RWPE2 (cell line): ENCODE measurements around the gene ENOX1.

Experiments
- ATAC-seq: fragments of 200-7000 bp; cut with Tn5 transposase; 3 replicates; pipeline ENCODE4 v1.9.1; 2021; ENCODE audit warnings: low read depth
- DNase-seq: peaks from one replicate; pipeline ENCODE4 v3.0.0-alpha.2; 2020; ENCODE audit warnings: low spot score
- H3K27ac ChIP-seq: fragments of 450-650 bp; 2 replicates; pipeline ENCODE4 v1.5.1; 2017; ENCODE audit warnings: mild to moderate bottlenecking; ENCODE audit not compliant: poor library complexity, severe bottlenecking
- H3K27me3 ChIP-seq: fragments of 250-450 bp; sonication (Bioruptor Pico); 2 replicates; pipeline ENCODE4 v1.5.1; 2021; ENCODE audit warnings: mild to moderate bottlenecking, moderate library complexity; ENCODE audit not compliant: insufficient read depth, poor library complexity, severe bottlenecking
- H3K36me3 ChIP-seq: fragments of 250-450 bp; sonication (Bioruptor Pico); 2 replicates; pipeline ENCODE4 v1.5.1; 2020; ENCODE audit warnings: low read depth, mild to moderate bottlenecking, moderate library complexity
- H3K4me1 ChIP-seq: fragments of 250-450 bp; sonication (Bioruptor Pico); 2 replicates; pipeline ENCODE4 v1.5.1; 2021; ENCODE audit warnings: mild to moderate bottlenecking, moderate library complexity; ENCODE audit not compliant: insufficient read depth, poor library complexity, severe bottlenecking
- H3K4me3 ChIP-seq: fragments of 250-450 bp; sonication (Bioruptor Pico); 2 replicates; pipeline ENCODE4 v1.5.1; 2021; ENCODE audit warnings: mild to moderate bottlenecking, moderate library complexity; ENCODE audit not compliant: severe bottlenecking
- H3K9me3 ChIP-seq: fragments of 250-450 bp; sonication (Bioruptor Pico); 2 replicates; pipeline ENCODE4 v1.5.1; 2021; ENCODE audit warnings: mild to moderate bottlenecking, moderate library complexity; ENCODE audit not compliant: severe bottlenecking
- CTCF ChIP-seq: fragments of 450-650 bp; IDR thresholded peaks from one replicate; pipeline ENCODE4 v1.5.1; 2017; ENCODE audit warnings: mild to moderate bottlenecking, moderate library complexity; ENCODE audit not compliant: poor library complexity, severe bottlenecking

Gene ENOX1

GRCh38 chr13:43597599-43597945, 189.2 kb downstream of the ENOX1 start:
- Histone ChIP-seq H3K4me1 (no peaks in the 10 kb centered on the region), H3K4me3 (no peak overlapping the region), H3K27ac (no peak overlapping the region), H3K27me3 (no peaks in the 10 kb centered on the region), H3K36me3 (no peaks in the 10 kb centered on the region), H3K9me3 (no peaks in the 10 kb centered on the region)
- TF ChIP-seq CTCF: no peak
- DNase-seq (no peak), ATAC-seq (no peak)

GRCh38 chr13:43596924-43597598, 189.7 kb downstream of the ENOX1 start:
- DNase-seq (no peak), ATAC-seq (no peak)
- Histone ChIP-seq H3K9me3 (no peaks in the 10 kb centered on the region), H3K4me3 (no peak overlapping the region), H3K4me1 (no peaks in the 10 kb centered on the region), H3K36me3 (no peaks in the 10 kb centered on the region), H3K27ac (no peak overlapping the region), H3K27me3 (no peaks in the 10 kb centered on the region)
- no peak for TF ChIP-seq CTCF

- no peaks in the 10 kb centered on the region for H3K4me1 ChIP-seq
- H3K27ac ChIP-seq: no peak overlapping the region
- no peaks in the 10 kb centered on the region for H3K36me3 ChIP-seq
- no peak for TF ChIP-seq CTCF
- no peaks in the 10 kb centered on the region for H3K27me3 ChIP-seq
- no peaks in the 10 kb centered on the region for H3K9me3 ChIP-seq
- DNase-seq: no peak
- no peak overlapping the region for H3K4me3 ChIP-seq
- ATAC-seq: no peak
Measured at GRCh38 chr13:43596006-43596405, 190.8 kb downstream of the ENOX1 start.

- Histone ChIP-seq H3K36me3 (no peaks in the 10 kb centered on the region), H3K27me3 (no peaks in the 10 kb centered on the region), H3K9me3 (no peaks in the 10 kb centered on the region), H3K4me1 (no peaks in the 10 kb centered on the region), H3K4me3 (no peak overlapping the region), H3K27ac (no peak overlapping the region)
- DNase-seq (no peak), ATAC-seq (no peak)
- TF ChIP-seq CTCF: no peak
Measured at GRCh38 chr13:43587376-43587775, 199.4 kb downstream of the ENOX1 start.

- Histone ChIP-seq H3K27ac (no peak overlapping the region), H3K9me3 (no peaks in the 10 kb centered on the region), H3K4me1 (no peaks in the 10 kb centered on the region), H3K4me3 (no peak overlapping the region), H3K36me3 (no peaks in the 10 kb centered on the region), H3K27me3 (no peaks in the 10 kb centered on the region)
- DNase-seq (no peak), ATAC-seq (no peak)
- TF ChIP-seq CTCF: no peak
Measured at GRCh38 chr13:43584751-43585150, 202.0 kb downstream of the ENOX1 start.
